ENCODE measurements around the gene ADGRB2.

ADGRB2 gene

DNA sequence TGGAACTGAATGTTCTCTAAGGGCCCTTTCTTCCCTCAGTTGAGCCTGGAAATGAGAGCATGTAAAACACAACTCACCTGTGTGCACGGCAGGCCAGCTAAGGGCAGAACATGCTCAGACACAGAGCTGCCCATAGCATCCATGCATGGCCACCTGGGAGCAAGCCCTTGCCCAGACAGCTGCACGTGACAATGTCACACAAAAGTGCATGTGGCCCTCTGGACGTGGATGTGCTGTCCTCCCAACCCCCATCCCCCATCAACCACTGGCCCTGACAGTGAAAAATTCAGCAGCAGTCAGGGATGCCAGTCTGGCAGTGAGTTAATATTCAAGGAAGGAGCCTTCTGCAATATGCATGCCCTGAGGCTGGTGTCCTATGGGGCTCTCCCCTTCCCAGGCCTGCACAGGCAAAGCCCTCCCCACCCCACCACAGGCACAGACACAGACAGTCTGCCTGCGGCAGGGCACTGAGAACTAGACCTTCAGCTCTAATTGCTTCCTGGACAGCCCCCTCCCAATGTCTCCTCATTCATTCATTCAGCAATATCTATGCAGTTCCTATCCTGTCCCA, 45.7 kb downstream of the ADGRB2 start:
- DNase-seq (no peak), ATAC-seq (ENCODE audit: insufficient read depth, low read depth) (no peak)
- no peak overlapping the region for H3K27ac ChIP-seq (ENCODE audit: low read length)
- H3K9ac ChIP-seq (ENCODE audit: low read depth, low read length), result no peak overlapping the region
- H2AFZ ChIP-seq (ENCODE audit: low read depth, low read length), result no peak overlapping the region
- no peak overlapping the region for H3K4me2 ChIP-seq (ENCODE audit: insufficient read depth, low read length)
- H3K4me3 ChIP-seq (ENCODE audit: low read depth in 1 of 2, low read length in 2 of 2), result no peak overlapping the region
- peaks cover 7% of the 10 kb centered on the region for H3K27me3 ChIP-seq (ENCODE audit: insufficient read depth, low read length, poor library complexity)
- H3K4me1 ChIP-seq (ENCODE audit: insufficient read depth, low read length), result no peaks in the 10 kb centered on the region
- no peaks in the 10 kb centered on the region for H3K9me3 ChIP-seq (ENCODE audit: insufficient read depth, low read length, severe bottlenecking)
- H3K36me3 ChIP-seq (ENCODE audit: insufficient read depth, low read length), result no peaks in the 10 kb centered on the region
- no peaks in the 10 kb centered on the region for H3K79me2 ChIP-seq (ENCODE audit: insufficient read depth, low read length)
- TF ChIP-seq, protein P1, sequence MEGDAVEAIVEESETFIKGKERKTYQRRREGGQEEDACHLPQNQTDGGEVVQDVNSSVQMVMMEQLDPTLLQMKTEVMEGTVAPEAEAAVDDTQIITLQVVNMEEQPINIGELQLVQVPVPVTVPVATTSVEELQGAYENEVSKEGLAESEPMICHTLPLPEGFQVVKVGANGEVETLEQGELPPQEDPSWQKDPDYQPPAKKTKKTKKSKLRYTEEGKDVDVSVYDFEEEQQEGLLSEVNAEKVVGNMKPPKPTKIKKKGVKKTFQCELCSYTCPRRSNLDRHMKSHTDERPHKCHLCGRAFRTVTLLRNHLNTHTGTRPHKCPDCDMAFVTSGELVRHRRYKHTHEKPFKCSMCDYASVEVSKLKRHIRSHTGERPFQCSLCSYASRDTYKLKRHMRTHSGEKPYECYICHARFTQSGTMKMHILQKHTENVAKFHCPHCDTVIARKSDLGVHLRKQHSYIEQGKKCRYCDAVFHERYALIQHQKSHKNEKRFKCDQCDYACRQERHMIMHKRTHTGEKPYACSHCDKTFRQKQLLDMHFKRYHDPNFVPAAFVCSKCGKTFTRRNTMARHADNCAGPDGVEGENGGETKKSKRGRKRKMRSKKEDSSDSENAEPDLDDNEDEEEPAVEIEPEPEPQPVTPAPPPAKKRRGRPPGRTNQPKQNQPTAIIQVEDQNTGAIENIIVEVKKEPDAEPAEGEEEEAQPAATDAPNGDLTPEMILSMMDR (IDR thresholded peaks at IDR 0.05; ENCODE audit: borderline replicate concordance, extremely low read depth, low read length, poor library complexity, severe bottlenecking), result no peak
- TF ChIP-seq EZH2 (IDR thresholded peaks at IDR 0.05; ENCODE audit: borderline replicate concordance, low read depth, low read length, severe bottlenecking), result no peak
- peaks cover 7% of the 10 kb centered on the region; the same call in 1 of the 2 replicates for H4K20me1 ChIP-seq (ENCODE audit: insufficient read depth, low read length)

DNA sequence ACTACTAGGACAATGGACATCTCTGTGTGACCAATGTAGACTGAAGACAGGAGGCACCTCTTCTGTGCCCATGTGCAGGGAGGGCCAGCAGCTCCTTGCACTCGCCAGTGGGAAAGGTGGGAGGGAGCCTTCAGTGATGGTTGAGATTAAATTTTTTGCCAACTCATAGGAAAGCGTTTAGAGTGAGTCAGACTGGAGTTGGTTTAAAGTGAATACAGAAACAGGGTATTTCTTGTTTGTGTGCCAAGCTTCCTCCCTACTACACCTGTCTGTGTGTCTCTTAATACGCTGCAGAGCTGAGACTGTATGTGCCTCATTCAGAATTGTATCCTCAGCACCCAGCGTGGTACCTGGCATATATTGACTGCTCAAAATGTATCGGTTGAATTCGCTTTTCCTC, 46.8 kb downstream of the ADGRB2 start:
- Histone ChIP-seq H3K36me3 (ENCODE audit: insufficient read depth, low read length) (no peaks in the 10 kb centered on the region), H3K27me3 (ENCODE audit: insufficient read depth, low read length, poor library complexity) (peaks cover 14% of the 10 kb centered on the region), H2AFZ (ENCODE audit: low read depth, low read length) (no peak overlapping the region), H3K79me2 (ENCODE audit: insufficient read depth, low read length) (no peaks in the 10 kb centered on the region), H3K4me1 (ENCODE audit: insufficient read depth, low read length) (no peaks in the 10 kb centered on the region), H3K4me3 (ENCODE audit: low read depth in 1 of 2, low read length in 2 of 2) (no peak overlapping the region), H3K4me2 (ENCODE audit: insufficient read depth, low read length) (no peak overlapping the region), H3K9me3 (ENCODE audit: insufficient read depth, low read length, severe bottlenecking) (no peaks in the 10 kb centered on the region), H3K9ac (ENCODE audit: low read depth, low read length) (no peak overlapping the region), H4K20me1 (ENCODE audit: insufficient read depth, low read length) (0 out of 2 replicates have a peak, but pooled peaks cover 3% of the 10 kb centered on the region), H3K27ac (ENCODE audit: low read length) (no peak overlapping the region)
- no peak for ATAC-seq (ENCODE audit: insufficient read depth, low read depth)
- DNase-seq, result no peak
- no peak for TF ChIP-seq EZH2 (IDR thresholded peaks at IDR 0.05; ENCODE audit: borderline replicate concordance, low read depth, low read length, severe bottlenecking)
- TF ChIP-seq, protein P1 (IDR thresholded peaks at IDR 0.05; ENCODE audit: borderline replicate concordance, extremely low read depth, low read length, poor library complexity, severe bottlenecking), result no peak

DNA sequence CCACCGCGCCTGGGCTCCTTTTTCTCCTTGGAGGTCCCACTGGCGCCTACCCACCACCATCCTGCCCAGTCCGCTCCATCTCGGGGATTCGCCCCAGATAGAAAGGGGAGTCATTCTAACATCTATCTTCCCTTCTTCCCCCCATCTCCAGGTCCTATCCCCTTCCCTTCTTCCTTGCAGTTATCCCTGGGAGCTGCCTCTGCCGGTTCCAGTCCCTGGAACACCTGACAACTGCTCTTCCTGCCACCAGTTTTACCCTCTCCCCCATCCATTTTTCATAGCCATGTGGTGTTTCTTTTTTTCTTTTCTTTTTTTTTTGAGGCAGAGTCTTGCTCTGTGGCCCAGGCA, 48.3 kb downstream of the ADGRB2 start:
- no peak overlapping the region for H3K9ac ChIP-seq (ENCODE audit: low read depth, low read length)
- ATAC-seq (ENCODE audit: insufficient read depth, low read depth) (no peak), DNase-seq (no peak)
- no peak overlapping the region for H3K4me2 ChIP-seq (ENCODE audit: insufficient read depth, low read length)
- H3K79me2 ChIP-seq (ENCODE audit: insufficient read depth, low read length), result no peaks in the 10 kb centered on the region
- no peaks in the 10 kb centered on the region for H3K9me3 ChIP-seq (ENCODE audit: insufficient read depth, low read length, severe bottlenecking)
- H4K20me1 ChIP-seq (ENCODE audit: insufficient read depth, low read length), result 0 out of 2 replicates have a peak, but pooled peaks cover 3% of the 10 kb centered on the region
- no peaks in the 10 kb centered on the region for H3K4me1 ChIP-seq (ENCODE audit: insufficient read depth, low read length)
- H2AFZ ChIP-seq (ENCODE audit: low read depth, low read length), result no peak overlapping the region
- no peaks in the 10 kb centered on the region for H3K36me3 ChIP-seq (ENCODE audit: insufficient read depth, low read length)
- H3K27ac ChIP-seq (ENCODE audit: low read length), result no peak overlapping the region
- TF ChIP-seq EZH2 (IDR thresholded peaks at IDR 0.05; ENCODE audit: borderline replicate concordance, low read depth, low read length, severe bottlenecking), result no peak
- TF ChIP-seq, protein P1 (IDR thresholded peaks at IDR 0.05; ENCODE audit: borderline replicate concordance, extremely low read depth, low read length, poor library complexity, severe bottlenecking), result no peak
- H3K27me3 ChIP-seq (ENCODE audit: insufficient read depth, low read length, poor library complexity), result peaks cover 14% of the 10 kb centered on the region
- no peak overlapping the region for H3K4me3 ChIP-seq (ENCODE audit: low read depth in 1 of 2, low read length in 2 of 2)

Data from DND-41 (cell line).